HepG2 (cell line): ENCODE data around the gene SPINK4. TPM values are rescaled to one million over a fixed set of nuclear protein-coding genes. Genes with fewer than 3 reads are reported as not detected.

Experiments
- ATAC-seq: fragments of 200-7000 bp; cut with Tn5 transposase; 3 replicates; pipeline ENCODE4 v1.9.1; 2020; ENCODE audit warnings: mild to moderate bottlenecking, moderate library complexity
- BruUV-seq: library from RNA; stranded (reverse); fragments of 400-500 nt; replicated peaks from 2 replicates; lab custom pipeline; 2021; lab: Mats Ljungman, UMichigan
- CTCF ChIA-PET: fragments of 300-600 bp; formaldehyde crosslinking; extraction: SDS; loops from one replicate; lab custom pipeline; 2021; ENCODE audit warnings: low total read pairs, inconsistent platforms, low intra/inter-chr PET ratio; lab: Yijun Ruan, JAX
- POLR2A ChIA-PET: fragments of 350-600 bp; sonication (Branson Sonifier 250); formaldehyde crosslinking; loops from one replicate; lab custom pipeline; 2020; ENCODE audit warnings: antibody characterized with exemption, inconsistent platforms; lab: Yijun Ruan, JAX
- DNase-seq: peaks from one replicate; pipeline ENCODE4 v3.0.0-alpha.2; 2015; ENCODE audit warnings: low spot score
- FAIRE-seq: peaks from 3 replicates; lab custom pipeline; 2011; peaks lifted over from hg19 to GRCh38; lab: Jason Lieb, UNC
- H2AFZ ChIP-seq: one replicate; pipeline ENCODE4 v1.6.1; 2011; ENCODE audit warnings: low read length, inconsistent platforms
- H3K27ac ChIP-seq: fragments of 300-600 bp; 3 replicates; pipeline ENCODE4 v1.8.0; 2011; ENCODE audit warnings: mixed run types, mild to moderate bottlenecking, mixed read lengths, low read length, inconsistent platforms; ENCODE audit not compliant: insufficient read depth; ENCODE audit errors: extremely low read length
- H3K27me3 ChIP-seq, 2 experiments: fragments of 200-600 bp in 1 of 2; 2 replicates in 1 of 2; 3 replicates in 1 of 2; pipeline versions ENCODE4 v1.6.0 to v1.8.0; 2011; ENCODE audit warnings: low read length in 2 of 2, mild to moderate bottlenecking in 2 of 2, moderate library complexity in 2 of 2, inconsistent platforms in 1 of 2; ENCODE audit not compliant: insufficient read depth in 2 of 2, control insufficient read depth in 1 of 2
- H3K36me3 ChIP-seq, 2 experiments: fragments of 200-600 bp in 1 of 2; replicated peaks in 1 of 2; 2 replicates in 1 of 2; 3 replicates in 1 of 2; pipeline versions ENCODE4 v1.5.1 to v1.8.0; 2011; ENCODE audit warnings: low read length in 2 of 2, inconsistent platforms in 1 of 2; ENCODE audit not compliant: insufficient read depth in 2 of 2, control insufficient read depth in 1 of 2
- H3K4me1 ChIP-seq: 2 replicates; pipeline ENCODE4 v1.5.1; 2012; ENCODE audit warnings: low read length, inconsistent platforms; ENCODE audit not compliant: insufficient read depth
- H3K4me2 ChIP-seq: 2 replicates; pipeline ENCODE4 v1.6.0; 2011; ENCODE audit warnings: low read depth, low read length, inconsistent platforms
- H3K4me3 ChIP-seq, 3 experiments: fragments of 200-600 bp in 1 of 3; sonication (generic), shearing (Covaris generic) in 1 of 3; replicated peaks in 1 of 3; 2 replicates each; pipeline ENCODE4 v1.5.1; 2011 to 2016; ENCODE audit warnings: low read length in 3 of 3, inconsistent platforms in 2 of 3, low read depth in 2 of 3, mild to moderate bottlenecking in 2 of 3, control low read depth in 1 of 3, mixed read lengths in 1 of 3; ENCODE audit not compliant: insufficient read depth in 1 of 3
- H3K79me2 ChIP-seq: one replicate; pipeline ENCODE4 v1.6.1; 2011; ENCODE audit warnings: low read length, inconsistent platforms; ENCODE audit not compliant: insufficient read depth
- H3K9ac ChIP-seq: 2 replicates; pipeline ENCODE4 v1.6.0; 2011; ENCODE audit warnings: mild to moderate bottlenecking, low read depth, low read length, inconsistent platforms; ENCODE audit not compliant: insufficient read depth
- H3K9me3 ChIP-seq: 2 replicates; pipeline ENCODE4 v1.5.1; 2012; ENCODE audit warnings: mild to moderate bottlenecking, low read length
- H4K20me1 ChIP-seq: 2 replicates; pipeline ENCODE4 v1.6.0; 2011; ENCODE audit warnings: inconsistent platforms, mild to moderate bottlenecking, low read length, moderate library complexity; ENCODE audit not compliant: insufficient read depth
- NCOA1 ChIP-seq: sonication (generic); formaldehyde crosslinking; IDR thresholded peaks from 2 replicates; pipeline ENCODE4 v1.9.0; 2021; ENCODE audit warnings: missing genetic modification reagents
- SRSF1 ChIP-seq: fragments of 200-400 bp; formaldehyde crosslinking; optimal IDR thresholded peaks from 2 replicates; pipeline ENCODE3; 2017; ENCODE audit warnings: mild to moderate bottlenecking, low read depth, low read length, moderate library complexity
- ZC3H13 ChIP-seq: sonication (generic); formaldehyde crosslinking; IDR thresholded peaks from 2 replicates; pipeline ENCODE4 v1.8.1; 2023; ENCODE audit warnings: mild to moderate bottlenecking, missing genetic modification reagents, moderate library complexity
- ZC3H4 ChIP-seq: sonication (generic); formaldehyde crosslinking; IDR thresholded peaks from 2 replicates; pipeline ENCODE4 v1.4.0; 2020; ENCODE audit warnings: missing genetic modification reagents, borderline replicate concordance
- ZNF18 ChIP-seq: sonication (generic); formaldehyde crosslinking; IDR thresholded peaks from 2 replicates; pipeline ENCODE4 v1.8.0; 2022; ENCODE audit warnings: mild to moderate bottlenecking, missing genetic modification reagents; ENCODE audit not compliant: insufficient replicate concordance
- ZNF234 ChIP-seq: sonication (generic); formaldehyde crosslinking; conservative IDR thresholded peaks from 2 replicates; pipeline ENCODE4 v1.5.1; 2020; ENCODE audit warnings: mild to moderate bottlenecking, missing genetic modification reagents
- WGBS: methylation state at CpG from one replicate; pipeline ENCODE4 v1.1.6; 2017; ENCODE audit warnings: low lambda C conversion rate; 5-methylcytosine and 5-hydroxymethylcytosine counted together
- in situ Hi-C: cut with HindIII; loops from 2 replicates; pipeline ENCODE4 v1.10.0; 2017; ENCODE audit warnings: low pct_unique_long_range_greater_than_20kb; ENCODE audit not compliant: extremely low pct_ligation_motif_present
- intact Hi-C: fragments of 100-400 bp; cut with micrococcal nuclease; formaldehyde crosslinking; loops from one replicate; pipeline ENCODE4 v1.10.0; 2022; ENCODE audit not compliant: unreplicated experiment
- polyA plus RNA-seq, 8 experiments: library from polyadenylated mRNA; depleted of rRNA in 3 of 8; stranded (reverse) in 7 of 8; unstranded in 1 of 8; fragments of >200 nt; fragmentation: Illumina TruSeq in 4 of 8; extraction: Trizol in 4 of 8; gene quantifications; 2 replicates each; pipeline versions ENCODE4 v1.2.1 to v1.2.3, GENCODE V29; 2011 to 2016; ENCODE audit warnings: low read depth in 4 of 8, missing spikeins in 1 of 8, mixed read lengths in 1 of 8; ENCODE audit not compliant: insufficient read depth in 1 of 8
- total RNA-seq, 5 experiments: library from RNA; depleted of rRNA; stranded (reverse); fragments of >200 nt; fragmentation: Illumina TruSeq; extraction: Trizol; gene quantifications; 2 replicates each; pipeline ENCODE4 v1.2.3, GENCODE V29; 2016; ENCODE audit warnings: low read depth in 1 of 5

The SPINK4 gene
- total and polyA plus RNA-seq, 2 of the 13 experiments (the other 11 are each of a cell fraction or from before 2014, with no cell fraction given), result 0.53 to 3.4 TPM

DNA sequence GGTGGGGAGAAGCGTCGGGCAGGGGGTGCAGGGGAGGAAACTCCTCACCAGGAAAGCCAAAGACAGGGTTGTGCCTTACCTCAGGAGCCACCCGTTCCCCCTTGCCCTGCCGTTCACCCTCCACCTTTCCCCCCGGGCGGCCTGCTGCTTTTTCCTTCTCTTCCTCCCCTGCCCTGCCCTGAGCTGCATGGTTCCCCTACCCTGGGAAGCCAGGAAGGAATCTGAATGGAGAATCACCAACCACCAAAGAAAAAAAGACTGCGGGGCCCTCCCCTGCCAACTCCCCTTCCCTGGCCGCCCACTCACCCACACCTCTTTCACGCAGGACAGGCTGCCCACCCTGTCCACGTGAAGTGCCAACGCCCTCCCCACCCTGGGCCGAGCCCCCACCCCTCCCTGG lies 49.5 kb downstream of the SPINK4 start:
- Histone ChIP-seq H3K4me3 (peak overlapping the region; percentile 75 to 89 (median 84)), H3K9me3 (no peaks in the 10 kb centered on the region), H3K36me3 (peaks cover 0 to 11% of the 10 kb centered on the region in 2 experiments; a peak in 3 of 5 replicates), H3K79me2 (peaks cover 40% of the 10 kb centered on the region), H3K27ac (peak overlapping the region; percentile 85), H3K27me3 (no peaks in the 10 kb centered on the region), H3K9ac (peak overlapping the region; percentile 84), H3K4me1 (peaks cover 55% of the 10 kb centered on the region), H3K4me2 (peak overlapping the region; percentile 75), H4K20me1 (no peaks in the 10 kb centered on the region), H2AFZ (no peak overlapping the region)
- FAIRE-seq, result no peak
- CTCF ChIA-PET, result no interaction called here
- peak; percentile 3 for TF ChIP-seq SRSF1
- no peak for TF ChIP-seq ZNF18 (CRISPR knock-in tag)
- TF ChIP-seq NCOA1 (CRISPR knock-in tag), result no peak
- TF ChIP-seq ZNF234, result 0 out of 2 replicates have a peak, but pooled peaks have one; percentile 3
- 0 out of 2 replicates have a peak, but pooled peaks have one; percentile 40 for TF ChIP-seq ZC3H13
- peak; percentile 53; the same call in 1 of the 2 replicates for TF ChIP-seq ZC3H4 (CRISPR knock-in tag)
- POLR2A ChIA-PET, result interaction anchor here (0.8 to 1.4 kb wide), 15 partner anchors 10 to 265 kb away, joined by 3 to 22 read pairs (median 3); partner anchors contain the start of genes BAG1, CHMP5 and NOL6
- DNase-seq, result no peak
- no TSS peak for BruUV-seq
- WGBS, result 25% methylated on average over 10 of the region's 12 CpGs
- in situ Hi-C loops, result no loop called here
- intact Hi-C loops, result loop anchor here (5.0 kb wide), 1 partner anchor 33 kb away; no protein-coding TSS in a partner anchor
- no peak for ATAC-seq
